Panc1 (cell line): ENCODE results near the gene GMCL2.

Experiments used
- POLR2AphosphoS5 ChIP-seq: IDR thresholded peaks from 2 replicates; pipeline ENCODE4 v1.6.1; 2012; ENCODE audit warnings: mild to moderate bottlenecking, low read depth, low read length, moderate library complexity
- SIN3A ChIP-seq: IDR thresholded peaks from 2 replicates; pipeline ENCODE4 v1.6.1; 2012; ENCODE audit warnings: low read depth, mild to moderate bottlenecking, low read length, moderate library complexity, borderline replicate concordance; ENCODE audit not compliant: insufficient read depth
- TCF7L2 ChIP-seq: IDR thresholded peaks from 2 replicates; pipeline ENCODE4 v1.6.1; 2011; ENCODE audit warnings: mild to moderate bottlenecking, low read depth, low read length, inconsistent platforms
- TF ChIP-seq, protein P1 (sequence below): fragments of 450-650 bp; IDR thresholded peaks from 2 replicates; pipeline ENCODE4 v1.5.1; 2017; ENCODE audit warnings: mild to moderate bottlenecking
- TF ChIP-seq, protein P2 (sequence below), 2 experiments: IDR thresholded peaks; 2 replicates each; pipeline ENCODE4 v1.6.1; 2011 to 2012; ENCODE audit warnings: low read depth in 2 of 2, control low read depth in 1 of 2, low read length in 1 of 2, mild to moderate bottlenecking in 1 of 2, moderate library complexity in 1 of 2; ENCODE audit not compliant: insufficient read depth in 1 of 2

DNA sequence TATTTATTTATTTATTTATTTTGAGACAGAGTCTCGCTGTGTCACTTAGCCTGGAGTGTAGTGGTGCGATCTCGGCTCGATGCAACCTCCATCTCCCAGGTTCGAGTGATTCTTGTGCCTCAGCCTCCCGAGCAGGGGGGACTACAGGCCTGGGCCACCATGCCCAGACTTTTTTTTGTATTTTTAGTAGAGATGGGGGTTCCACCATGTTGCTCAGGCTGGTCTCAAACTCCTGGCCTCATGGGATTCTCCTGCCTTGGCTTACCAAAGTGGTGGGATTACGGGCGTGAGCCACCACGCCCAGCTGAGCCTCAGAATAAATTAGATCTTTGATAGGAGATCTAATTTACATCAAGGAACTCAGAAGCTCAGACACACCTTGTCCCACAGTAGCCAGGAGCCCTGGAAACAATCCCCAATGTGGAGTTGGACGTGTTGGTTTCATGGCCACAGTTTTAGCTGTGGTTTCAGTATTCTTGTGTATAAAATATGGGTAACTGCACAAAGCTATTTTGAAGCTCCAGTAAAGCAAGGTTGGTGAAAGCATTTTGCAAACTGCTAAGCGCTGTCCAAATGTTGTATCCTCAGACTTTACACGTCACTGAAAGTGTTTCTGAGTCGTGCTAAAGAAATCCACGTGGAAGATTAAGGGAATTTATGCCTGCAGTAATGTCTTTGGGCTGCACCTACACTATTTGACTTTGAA lies 14.2 kb upstream of the GMCL2 start:
- TF ChIP-seq, protein P1, sequence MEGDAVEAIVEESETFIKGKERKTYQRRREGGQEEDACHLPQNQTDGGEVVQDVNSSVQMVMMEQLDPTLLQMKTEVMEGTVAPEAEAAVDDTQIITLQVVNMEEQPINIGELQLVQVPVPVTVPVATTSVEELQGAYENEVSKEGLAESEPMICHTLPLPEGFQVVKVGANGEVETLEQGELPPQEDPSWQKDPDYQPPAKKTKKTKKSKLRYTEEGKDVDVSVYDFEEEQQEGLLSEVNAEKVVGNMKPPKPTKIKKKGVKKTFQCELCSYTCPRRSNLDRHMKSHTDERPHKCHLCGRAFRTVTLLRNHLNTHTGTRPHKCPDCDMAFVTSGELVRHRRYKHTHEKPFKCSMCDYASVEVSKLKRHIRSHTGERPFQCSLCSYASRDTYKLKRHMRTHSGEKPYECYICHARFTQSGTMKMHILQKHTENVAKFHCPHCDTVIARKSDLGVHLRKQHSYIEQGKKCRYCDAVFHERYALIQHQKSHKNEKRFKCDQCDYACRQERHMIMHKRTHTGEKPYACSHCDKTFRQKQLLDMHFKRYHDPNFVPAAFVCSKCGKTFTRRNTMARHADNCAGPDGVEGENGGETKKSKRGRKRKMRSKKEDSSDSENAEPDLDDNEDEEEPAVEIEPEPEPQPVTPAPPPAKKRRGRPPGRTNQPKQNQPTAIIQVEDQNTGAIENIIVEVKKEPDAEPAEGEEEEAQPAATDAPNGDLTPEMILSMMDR, result no peak
- TF ChIP-seq POLR2AphosphoS5 (no peak), SIN3A (no peak), TCF7L2 (no peak)
- TF ChIP-seq, protein P2, sequence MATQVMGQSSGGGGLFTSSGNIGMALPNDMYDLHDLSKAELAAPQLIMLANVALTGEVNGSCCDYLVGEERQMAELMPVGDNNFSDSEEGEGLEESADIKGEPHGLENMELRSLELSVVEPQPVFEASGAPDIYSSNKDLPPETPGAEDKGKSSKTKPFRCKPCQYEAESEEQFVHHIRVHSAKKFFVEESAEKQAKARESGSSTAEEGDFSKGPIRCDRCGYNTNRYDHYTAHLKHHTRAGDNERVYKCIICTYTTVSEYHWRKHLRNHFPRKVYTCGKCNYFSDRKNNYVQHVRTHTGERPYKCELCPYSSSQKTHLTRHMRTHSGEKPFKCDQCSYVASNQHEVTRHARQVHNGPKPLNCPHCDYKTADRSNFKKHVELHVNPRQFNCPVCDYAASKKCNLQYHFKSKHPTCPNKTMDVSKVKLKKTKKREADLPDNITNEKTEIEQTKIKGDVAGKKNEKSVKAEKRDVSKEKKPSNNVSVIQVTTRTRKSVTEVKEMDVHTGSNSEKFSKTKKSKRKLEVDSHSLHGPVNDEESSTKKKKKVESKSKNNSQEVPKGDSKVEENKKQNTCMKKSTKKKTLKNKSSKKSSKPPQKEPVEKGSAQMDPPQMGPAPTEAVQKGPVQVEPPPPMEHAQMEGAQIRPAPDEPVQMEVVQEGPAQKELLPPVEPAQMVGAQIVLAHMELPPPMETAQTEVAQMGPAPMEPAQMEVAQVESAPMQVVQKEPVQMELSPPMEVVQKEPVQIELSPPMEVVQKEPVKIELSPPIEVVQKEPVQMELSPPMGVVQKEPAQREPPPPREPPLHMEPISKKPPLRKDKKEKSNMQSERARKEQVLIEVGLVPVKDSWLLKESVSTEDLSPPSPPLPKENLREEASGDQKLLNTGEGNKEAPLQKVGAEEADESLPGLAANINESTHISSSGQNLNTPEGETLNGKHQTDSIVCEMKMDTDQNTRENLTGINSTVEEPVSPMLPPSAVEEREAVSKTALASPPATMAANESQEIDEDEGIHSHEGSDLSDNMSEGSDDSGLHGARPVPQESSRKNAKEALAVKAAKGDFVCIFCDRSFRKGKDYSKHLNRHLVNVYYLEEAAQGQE (IDR thresholded peaks at IDR 0.05; ENCODE audit: insufficient read depth in 1 of 2, low read depth in 2 of 2, low read length in 1 of 2), result no peak; a peak in 1 of 4 replicates
